HK-2 (cell line): ENCODE measurements around the gene CALCB.
"Not testable (repeated sequence)": the region's sequence is repeated elsewhere in the genome, so short reads cannot be mapped to it uniquely, and the experiment has no call there.

Source experiments
- DNase-seq: peaks from one replicate; pipeline ENCODE4 v3.0.0-alpha.2; 2018; ENCODE audit not compliant: unreplicated experiment

Gene CALCB

GRCh38 chr11:15073361-15074205 lies at the start of gene CALCB:
CALCB (plus strand) TSS chr11:15073593; CDS start chr11:15074719, 1,126 bp downstream.
- DNase-seq: no peak

GRCh38 chr11:15027011-15027410 lies 46.4 kb upstream of the CALCB start:
- DNase-seq: no peak

GRCh38 chr11:15027956-15028355 lies 45.4 kb upstream of the CALCB start:
- DNase-seq: no peak

GRCh38 chr11:15028379-15028778 lies 45.0 kb upstream of the CALCB start:
- DNase-seq: no peak

GRCh38 chr11:15031945-15032344 lies 41.4 kb upstream of the CALCB start:
- DNase-seq: not testable (repeated sequence)

- DNase-seq: no peak
Measured at GRCh38 chr11:15034687-15035267, 38.6 kb upstream of the CALCB start.

GRCh38 chr11:15035283-15035682 lies 38.1 kb upstream of the CALCB start:
- DNase-seq: no peak

- DNase-seq: no peak
Measured at GRCh38 chr11:15038963-15039362, 34.4 kb upstream of the CALCB start.

- DNase-seq: no peak
Measured at GRCh38 chr11:15045209-15045608, 28.2 kb upstream of the CALCB start.

- DNase-seq: no peak
Measured at GRCh38 chr11:15045891-15046290, 27.5 kb upstream of the CALCB start.

GRCh38 chr11:15046673-15047072 lies 26.7 kb upstream of the CALCB start:
- DNase-seq: not testable (repeated sequence)

GRCh38 chr11:15048616-15049015 lies 24.8 kb upstream of the CALCB start:
- no peak for DNase-seq

- DNase-seq: peak; percentile 22
Measured at GRCh38 chr11:15053191-15053685, 20.2 kb upstream of the CALCB start.

- no peak for DNase-seq
Measured at GRCh38 chr11:15055620-15056356, 17.6 kb upstream of the CALCB start.

- DNase-seq: no peak
Measured at GRCh38 chr11:15057329-15057728, 16.1 kb upstream of the CALCB start.

GRCh38 chr11:15059132-15059915 lies 14.1 kb upstream of the CALCB start:
- DNase-seq: no peak

GRCh38 chr11:15062599-15062998 lies 10.8 kb upstream of the CALCB start:
- DNase-seq: no peak

GRCh38 chr11:15069751-15070150 lies 3.6 kb upstream of the CALCB start:
- DNase-seq: not testable (repeated sequence)

GRCh38 chr11:15071556-15072255 lies 1.7 kb upstream of the CALCB start:
- DNase-seq: no peak

GRCh38 chr11:15072551-15073143 lies 746 bp upstream of the CALCB start:
- no peak for DNase-seq
